MM.1S (cell line): ENCODE results near the gene ACADVL.

Experiments
- CTCF ChIP-seq: fragments of 300-600 bp; sonication (generic); IDR thresholded peaks from 2 replicates; pipeline ENCODE4 v1.5.1; 2016; ENCODE audit warnings: antibody characterized with exemption, low read length, mixed read lengths
- EZH2 ChIP-seq: fragments of 300-600 bp; sonication (generic); optimal IDR thresholded peaks from 2 replicates; pipeline ENCODE3; 2017; ENCODE audit warnings: low read depth, mild to moderate bottlenecking, antibody characterized with exemption, low read length, mixed read lengths
- EZH2phosphoT487 ChIP-seq: fragments of 300-600 bp; sonication (generic); IDR thresholded peaks from 2 replicates; pipeline ENCODE4 v1.6.1; 2018; ENCODE audit warnings: antibody characterized with exemption, low read length

GRCh38 chr17:7237761-7238419 lies 18.2 kb downstream of the ACADVL start:
- TF ChIP-seq CTCF = no peak
- no peak for TF ChIP-seq EZH2
- TF ChIP-seq EZH2phosphoT487 = no peak
